SK-N-SH (cell line): ENCODE data around the gene REV1. TPM values are rescaled to one million over a fixed set of nuclear protein-coding genes. Genes with fewer than 3 reads are reported as not detected.
A peak's percentile ranks its signal among the peaks of the same experiment; 100 is the strongest.

Experiments used
- CTCF ChIA-PET: fragments of 300-600, 350-600 bp; formaldehyde crosslinking; extraction: SDS; loops from one replicate; lab custom pipeline; 2021; lab: Yijun Ruan, JAX
- POLR2A ChIA-PET: fragments of 350-600 bp; sonication (Branson Sonifier 250); formaldehyde crosslinking; extraction: SDS; loops from one replicate; lab custom pipeline; 2020; ENCODE audit warnings: antibody characterized with exemption, inconsistent platforms; lab: Yijun Ruan, JAX
- DNase-seq: peaks from one replicate; pipeline ENCODE4 v3.0.0; 2012
- H2AFZ ChIP-seq: fragments of 200-600 bp; sonication (generic); 2 replicates; pipeline ENCODE4 v1.8.1; 2016; ENCODE audit warnings: antibody characterized with exemption, mild to moderate bottlenecking, low read depth
- H3F3A ChIP-seq: fragments of 200-600 bp; sonication (generic); replicated peaks from 2 replicates; pipeline ENCODE3; 2016; ENCODE audit warnings: antibody characterized with exemption, mild to moderate bottlenecking; ENCODE audit not compliant: insufficient read depth
- H3K27ac ChIP-seq, 2 experiments: fragments of 200-500 bp in 1 of 2; fragments of 200-600 bp in 1 of 2; sonication (Bioruptor generic) in 1 of 2; sonication (generic), shearing (Covaris generic) in 1 of 2; 2 replicates each; pipeline versions ENCODE4 v1.5.1 to v1.6.1; 2014 to 2016; ENCODE audit warnings: low read depth in 2 of 2, inconsistent platforms in 1 of 2, low read length in 1 of 2, mild to moderate bottlenecking in 1 of 2, mixed read lengths in 1 of 2
- H3K27me3 ChIP-seq: fragments of 200-600 bp; sonication (generic), shearing (Covaris generic); 2 replicates; pipeline ENCODE4 v1.6.1; 2016; ENCODE audit warnings: mixed run types; ENCODE audit not compliant: insufficient read depth
- H3K36me3 ChIP-seq, 2 experiments: fragments of 200-500 bp in 1 of 2; fragments of 200-600 bp in 1 of 2; sonication (Bioruptor generic) in 1 of 2; sonication (generic) in 1 of 2; replicated peaks in 1 of 2; 2 replicates each; pipeline versions ENCODE3 to v1.5.1; 2014 to 2016; ENCODE audit warnings: low read length in 1 of 2, mild to moderate bottlenecking in 1 of 2; ENCODE audit not compliant: insufficient read depth in 2 of 2, control insufficient read depth in 1 of 2
- H3K4me1 ChIP-seq, 2 experiments: fragments of 200-500 bp in 1 of 2; fragments of 200-600 bp in 1 of 2; sonication (Bioruptor generic) in 1 of 2; sonication (generic), shearing (Covaris generic) in 1 of 2; 2 replicates each; pipeline versions ENCODE4 v1.5.1 to v1.6.1; 2014 to 2016; ENCODE audit warnings: low read depth in 1 of 2, low read length in 1 of 2, mixed run types in 1 of 2; ENCODE audit not compliant: insufficient read depth in 2 of 2, control insufficient read depth in 1 of 2
- H3K4me2 ChIP-seq: fragments of 200-600 bp; sonication (generic), shearing (Covaris generic); 2 replicates; pipeline ENCODE4 v1.6.1; 2017; ENCODE audit warnings: mixed run types
- H3K4me3 ChIP-seq, 2 experiments: fragments of 200-500 bp in 1 of 2; fragments of 200-600 bp in 1 of 2; sonication (Bioruptor generic) in 1 of 2; sonication (generic), shearing (Covaris generic) in 1 of 2; 2 replicates each; pipeline versions ENCODE4 v1.5.1 to v1.8.1; 2014 to 2016; ENCODE audit warnings: low read depth in 2 of 2, inconsistent platforms in 1 of 2, low read length in 1 of 2, mild to moderate bottlenecking in 1 of 2, mixed read lengths in 1 of 2, moderate library complexity in 1 of 2
- H3K79me2 ChIP-seq: fragments of 200-600 bp; sonication (generic); 2 replicates; pipeline ENCODE4 v1.8.1; 2017; ENCODE audit warnings: mild to moderate bottlenecking; ENCODE audit not compliant: insufficient read depth
- H3K9ac ChIP-seq: fragments of 200-600 bp; sonication (generic); 2 replicates; pipeline ENCODE4 v1.6.1; 2017; ENCODE audit warnings: mixed run types
- H3K9me2 ChIP-seq: fragments of 200-600 bp; sonication (generic); 2 replicates; pipeline ENCODE4 v1.6.1; 2017; ENCODE audit warnings: mixed run types
- H3K9me3 ChIP-seq: fragments of 200-600 bp; sonication (generic); 2 replicates; pipeline ENCODE4 v1.6.1; 2017; ENCODE audit warnings: mixed run types, mild to moderate bottlenecking, moderate library complexity
- H4K20me1 ChIP-seq: fragments of 200-600 bp; sonication (generic); 2 replicates; pipeline ENCODE4 v1.6.1; 2017; ENCODE audit warnings: mild to moderate bottlenecking, mixed run types; ENCODE audit not compliant: insufficient read depth
- CTCF ChIP-seq: fragments of 200-600 bp; sonication (generic); IDR thresholded peaks from 2 replicates; pipeline ENCODE4 v1.6.1; 2017; ENCODE audit warnings: antibody characterized with exemption, mild to moderate bottlenecking, moderate library complexity
- ELF1 ChIP-seq: IDR thresholded peaks from 2 replicates; pipeline ENCODE4 v1.4.0; 2012
- EP300 ChIP-seq, 2 experiments: IDR thresholded peaks; 2 replicates each; pipeline versions ENCODE4 v1.4.0 to v1.6.1; 2012; ENCODE audit warnings: borderline replicate concordance in 1 of 2, low read depth in 1 of 2, low read length in 1 of 2
- FOSL2 ChIP-seq: IDR thresholded peaks from 2 replicates; pipeline ENCODE4 v1.4.0; 2012; ENCODE audit warnings: low read depth, mild to moderate bottlenecking, moderate library complexity, borderline replicate concordance
- FOXJ3 ChIP-seq: sonication (generic); formaldehyde crosslinking; IDR thresholded peaks from 2 replicates; pipeline ENCODE4 v1.5.1; 2020; ENCODE audit warnings: mild to moderate bottlenecking, missing genetic modification reagents
- FOXM1 ChIP-seq: IDR thresholded peaks from 2 replicates; pipeline ENCODE4 v1.4.0; 2012; ENCODE audit warnings: low read depth, mild to moderate bottlenecking
- GABPA ChIP-seq: IDR thresholded peaks from 2 replicates; pipeline ENCODE4 v1.4.0; 2012; ENCODE audit warnings: low read depth, mild to moderate bottlenecking
- GATA2 ChIP-seq: sonication (generic); formaldehyde crosslinking; IDR thresholded peaks from 2 replicates; pipeline ENCODE4 v1.5.0; 2020; ENCODE audit warnings: mild to moderate bottlenecking, missing genetic modification reagents
- MAX ChIP-seq: IDR thresholded peaks from 2 replicates; pipeline ENCODE4 v1.4.0; 2012; ENCODE audit warnings: low read depth
- MEF2A ChIP-seq: IDR thresholded peaks from 2 replicates; pipeline ENCODE4 v1.4.0; 2012; ENCODE audit warnings: low read depth, borderline replicate concordance
- MXI1 ChIP-seq: IDR thresholded peaks from 2 replicates; pipeline ENCODE4 v1.6.1; 2012; ENCODE audit warnings: mild to moderate bottlenecking, low read depth, low read length, improper control_type of control experiment
- NFIC ChIP-seq: IDR thresholded peaks from 2 replicates; pipeline ENCODE4 v1.4.0; 2012; ENCODE audit warnings: borderline replicate concordance
- NRF1 ChIP-seq: IDR thresholded peaks from 2 replicates; pipeline ENCODE4 v1.6.1; 2012; ENCODE audit warnings: low read depth, mild to moderate bottlenecking, low read length
- PBX3 ChIP-seq: IDR thresholded peaks from 2 replicates; pipeline ENCODE4; 2012
- RAD21 ChIP-seq: IDR thresholded peaks from 2 replicates; pipeline ENCODE4 v1.6.1; 2012; ENCODE audit warnings: mild to moderate bottlenecking, low read length
- RFX5 ChIP-seq: IDR thresholded peaks from 2 replicates; pipeline ENCODE4 v1.6.1; 2012; ENCODE audit warnings: mild to moderate bottlenecking, improper control_type of control experiment, low read length
- RXRA ChIP-seq: IDR thresholded peaks from 2 replicates; pipeline ENCODE4 v1.4.0; 2012; ENCODE audit warnings: low read depth, mild to moderate bottlenecking, borderline replicate concordance
- SIN3A ChIP-seq: IDR thresholded peaks from 2 replicates; pipeline ENCODE4 v1.6.1; 2012; ENCODE audit warnings: low read depth, mild to moderate bottlenecking, low read length, moderate library complexity, borderline replicate concordance
- SMC3 ChIP-seq: IDR thresholded peaks from 2 replicates; pipeline ENCODE4 v1.6.1; 2012; ENCODE audit warnings: low read depth, low read length, improper control_type of control experiment
- TAF1 ChIP-seq: IDR thresholded peaks from 2 replicates; pipeline ENCODE4 v1.6.1; 2012; ENCODE audit warnings: low read depth, mild to moderate bottlenecking, low read length, moderate library complexity, borderline replicate concordance
- TCF12 ChIP-seq: IDR thresholded peaks from 2 replicates; pipeline ENCODE4 v1.4.0; 2012
- USF1 ChIP-seq: IDR thresholded peaks from 2 replicates; pipeline ENCODE4 v1.4.0; 2012; ENCODE audit warnings: low read depth, borderline replicate concordance
- ZBTB33 ChIP-seq: IDR thresholded peaks from 2 replicates; pipeline ENCODE4 v1.4.0; 2012; ENCODE audit warnings: low read depth, borderline replicate concordance
- WGBS: methylation state at CpG from one replicate; pipeline ENCODE4 v1.1.6; 2017; ENCODE audit warnings: low lambda C conversion rate; 5-methylcytosine and 5-hydroxymethylcytosine counted together
- polyA plus RNA-seq, 3 experiments: library from polyadenylated mRNA; depleted of rRNA; stranded (reverse); fragments of >200 nt; gene quantifications; 2 replicates each; pipeline ENCODE4 v1.2.3, GENCODE V29; 2012

Gene REV1
- polyA plus RNA-seq, 1 of the 3 experiments (the other 2 are of a cell fraction), result 15.9 TPM

GRCh38 chr2:99399063-99399462, 90.8 kb downstream of the REV1 start (continued):
- TF ChIP-seq MAX (no peak), RFX5 (no peak), USF1 (no peak), NRF1 (no peak), GABPA (no peak), ZBTB33 (no peak), MXI1 (peak; percentile 77; the same call in 1 of the 2 replicates), FOXJ3 (peak; percentile 92), GATA2 (peak; percentile 48; the same call in 1 of the 2 replicates), ELF1 (no peak)

- H3K9me3 ChIP-seq, result no peaks in the 10 kb centered on the region
- H4K20me1 ChIP-seq, result no peaks in the 10 kb centered on the region
- no peak overlapping the region for H3K9ac ChIP-seq
- DNase-seq, result no peak
- H3K9me2 ChIP-seq, result no peaks in the 10 kb centered on the region
- peaks cover 0 to 28% of the 10 kb centered on the region in 2 experiments; a peak in 2 of 4 replicates for H3K4me1 ChIP-seq
- 97% methylated on average over 5 of the region's 5 CpGs for WGBS
- H2AFZ ChIP-seq, result no peak overlapping the region
- no peak for TF ChIP-seq TCF12
- no peak for TF ChIP-seq CTCF
- no peak for TF ChIP-seq FOXM1
- no peak for TF ChIP-seq RAD21
- TF ChIP-seq ZBTB33, result no peak
- no peak for TF ChIP-seq FOSL2
- no peak for TF ChIP-seq TAF1
- no peak for TF ChIP-seq MEF2A
- no peak for TF ChIP-seq PBX3
- TF ChIP-seq RXRA, result no peak
- TF ChIP-seq NFIC, result no peak
- no peak for TF ChIP-seq NRF1
- no peak for TF ChIP-seq RFX5
- no peak for TF ChIP-seq EP300 (IDR thresholded peaks at IDR 0.05; ENCODE audit: borderline replicate concordance in 1 of 2, low read depth in 1 of 2, low read length in 1 of 2)
- TF ChIP-seq ELF1, result no peak
- no peak for TF ChIP-seq SMC3
- no peak for TF ChIP-seq USF1
- no peak for TF ChIP-seq MAX
- no peak for TF ChIP-seq SIN3A
- CTCF ChIA-PET, result interaction anchor here (0.7 to 1.4 kb wide), 2 partner anchors 60 to 62 kb away, joined by 3 to 7 read pairs; partner anchors contain the start of genes EIF5B and TXNDC9
- H3K79me2 ChIP-seq, result no peaks in the 10 kb centered on the region
- no peak overlapping the region for H3K4me3 ChIP-seq
- H3K4me2 ChIP-seq, result no peak overlapping the region
- POLR2A ChIA-PET, result interaction anchor here (0.6 kb wide), 1 partner anchor 14 kb away, joined by 3 read pairs; no protein-coding TSS in a partner anchor
- H3F3A ChIP-seq, result peaks cover 33% of the 10 kb centered on the region
- H3K36me3 ChIP-seq, result peaks cover 87 to 97% of the 10 kb centered on the region in 2 experiments
- H3K27ac ChIP-seq, result peak overlapping the region in 1 of 2 experiments; percentile 92; a peak in 2 of 4 replicates
- H3K27me3 ChIP-seq, result no peaks in the 10 kb centered on the region
Measured at GRCh38 chr2:99398303-99398702, 91.5 kb downstream of the REV1 start.
